NK-92 (cell line): Measurements from ENCODE around the gene TTC36.
A peak's percentile ranks its signal among the peaks of the same experiment; 100 is the strongest.
"Not testable (repeated sequence)": the region's sequence is repeated elsewhere in the genome, so short reads cannot be mapped to it uniquely, and the experiment has no call there.

Source experiments
- DNase-seq: peaks from one replicate; lab custom pipeline; 2025; ENCODE audit not compliant: unreplicated experiment; lab: John Stamatoyannopoulos, UW

TTC36 gene

DNA sequence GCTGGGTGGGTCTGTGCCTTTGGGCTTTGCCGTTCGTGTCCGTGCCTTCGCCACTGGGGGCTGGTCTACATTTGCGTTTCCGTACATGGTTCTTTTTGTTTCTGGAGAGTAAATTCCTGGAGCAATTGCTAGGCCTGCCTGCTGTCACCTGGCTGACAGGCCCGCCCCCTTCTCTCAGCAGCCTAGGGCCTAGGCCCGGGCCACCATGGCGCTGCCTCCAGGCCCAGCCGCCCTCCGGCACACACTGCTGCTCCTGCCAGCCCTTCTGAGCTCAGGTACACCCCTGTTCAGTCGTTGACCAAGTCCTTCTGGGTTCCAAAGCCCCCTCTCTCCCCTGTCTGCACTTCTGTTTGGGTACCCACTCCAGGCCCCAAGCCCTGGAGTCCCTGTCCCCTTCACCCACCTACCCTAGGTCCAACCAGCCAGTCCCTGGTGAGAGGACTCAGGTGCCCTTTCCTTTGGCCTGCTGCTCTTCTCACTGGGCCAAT, 4.4 kb downstream of the TTC36 start:
- no peak for DNase-seq

DNA sequence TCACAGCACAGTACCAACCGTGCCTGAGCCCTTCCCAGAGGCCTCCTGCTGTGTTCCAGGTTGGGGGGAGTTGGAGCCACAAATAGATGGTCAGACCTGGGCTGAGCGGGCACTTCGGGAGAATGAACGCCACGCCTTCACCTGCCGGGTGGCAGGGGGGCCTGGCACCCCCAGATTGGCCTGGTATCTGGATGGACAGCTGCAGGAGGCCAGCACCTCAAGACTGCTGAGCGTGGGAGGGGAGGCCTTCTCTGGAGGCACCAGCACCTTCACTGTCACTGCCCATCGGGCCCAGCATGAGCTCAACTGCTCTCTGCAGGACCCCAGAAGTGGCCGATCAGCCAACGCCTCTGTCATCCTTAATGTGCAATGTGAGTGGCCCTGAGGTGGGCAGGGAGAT, 4.8 kb downstream of the TTC36 start:
- no peak for DNase-seq

DNA sequence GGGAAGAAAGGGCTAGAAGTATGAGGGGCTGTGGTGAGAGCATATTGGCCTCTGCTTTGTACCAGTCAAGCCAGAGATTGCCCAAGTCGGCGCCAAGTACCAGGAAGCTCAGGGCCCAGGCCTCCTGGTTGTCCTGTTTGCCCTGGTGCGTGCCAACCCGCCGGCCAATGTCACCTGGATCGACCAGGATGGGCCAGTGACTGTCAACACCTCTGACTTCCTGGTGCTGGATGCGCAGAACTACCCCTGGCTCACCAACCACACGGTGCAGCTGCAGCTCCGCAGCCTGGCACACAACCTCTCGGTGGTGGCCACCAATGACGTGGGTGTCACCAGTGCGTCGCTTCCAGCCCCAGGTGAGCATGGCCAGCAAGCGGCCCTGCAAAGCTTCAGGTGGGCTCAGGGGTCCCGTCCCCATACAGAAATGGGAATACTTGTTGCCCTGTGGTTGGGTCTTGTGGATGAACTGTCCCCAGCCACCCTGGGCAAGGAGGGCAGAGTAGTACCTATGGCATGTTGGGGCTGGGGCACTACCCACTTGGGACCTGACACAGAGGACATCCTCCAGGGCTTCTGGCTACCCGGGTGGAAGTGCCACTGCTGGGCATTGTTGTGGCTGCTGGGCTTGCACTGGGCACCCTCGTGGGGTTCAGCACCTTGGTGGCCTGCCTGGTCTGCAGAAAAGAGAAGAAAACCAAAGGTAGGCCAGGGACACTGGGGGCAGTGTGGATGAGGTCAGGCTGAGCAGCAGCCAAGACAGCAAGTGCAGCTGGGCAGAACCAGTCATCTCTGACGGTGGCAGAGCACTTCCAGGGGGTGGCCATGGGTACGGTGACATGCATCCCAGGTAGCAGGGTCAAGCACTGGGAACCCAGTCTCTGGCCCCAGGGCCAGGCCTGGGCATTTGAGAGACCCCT, 5.8 kb downstream of the TTC36 start:
- DNase-seq = no peak

DNA sequence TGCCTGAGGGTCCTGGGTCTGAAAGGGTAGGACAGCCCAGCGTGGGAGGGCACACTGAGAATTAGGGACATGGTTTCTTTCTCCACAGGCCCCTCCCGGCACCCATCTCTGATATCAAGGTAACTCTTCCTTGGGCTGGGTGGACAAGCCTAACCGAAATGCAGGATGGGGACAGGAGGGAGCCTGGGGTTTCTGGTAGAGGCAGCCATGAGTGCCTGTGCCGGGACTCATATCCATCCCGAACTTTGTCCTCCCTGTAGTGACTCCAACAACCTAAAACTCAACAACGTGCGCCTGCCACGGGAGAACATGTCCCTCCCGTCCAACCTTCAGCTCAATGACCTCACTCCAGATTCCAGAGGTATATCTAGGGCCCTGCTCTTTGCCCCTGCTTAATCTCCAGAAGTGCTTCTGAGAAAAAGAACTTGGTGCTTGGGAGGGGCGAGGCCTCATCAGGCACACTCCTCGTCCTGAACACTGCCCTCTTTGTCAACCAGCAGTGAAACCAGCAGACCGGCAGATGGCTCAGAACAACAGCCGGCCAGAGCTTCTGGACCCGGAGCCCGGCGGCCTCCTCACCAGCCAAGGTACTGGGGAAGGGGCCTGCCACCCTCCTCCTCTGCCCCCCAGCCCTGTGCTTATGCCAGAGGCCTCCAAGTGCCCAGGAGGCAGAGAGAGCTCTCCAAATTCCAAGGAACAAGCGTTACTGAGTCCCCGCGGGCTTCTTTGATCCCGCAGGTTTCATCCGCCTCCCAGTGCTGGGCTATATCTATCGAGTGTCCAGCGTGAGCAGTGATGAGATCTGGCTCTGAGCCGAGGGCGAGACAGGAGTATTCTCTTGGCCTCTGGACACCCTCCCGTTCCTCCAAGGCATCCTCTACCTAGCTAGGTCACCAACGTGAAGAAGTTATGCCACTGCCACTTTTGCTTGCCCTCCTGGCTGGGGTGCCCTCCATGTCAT, 6.8 kb downstream of the TTC36 start:
- DNase-seq = no peak

DNA sequence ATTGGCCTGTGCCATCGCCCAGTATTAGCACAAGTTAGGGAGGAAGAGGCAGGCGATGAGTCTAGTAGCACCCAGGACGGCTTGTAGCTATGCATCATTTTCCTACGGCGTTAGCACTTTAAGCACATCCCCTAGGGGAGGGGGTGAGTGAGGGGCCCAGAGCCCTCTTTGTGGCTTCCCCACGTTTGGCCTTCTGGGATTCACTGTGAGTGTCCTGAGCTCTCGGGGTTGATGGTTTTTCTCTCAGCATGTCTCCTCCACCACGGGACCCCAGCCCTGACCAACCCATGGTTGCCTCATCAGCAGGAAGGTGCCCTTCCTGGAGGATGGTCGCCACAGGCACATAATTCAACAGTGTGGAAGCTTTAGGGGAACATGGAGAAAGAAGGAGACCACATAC, 8.0 kb downstream of the TTC36 start:
- no peak for DNase-seq

DNA sequence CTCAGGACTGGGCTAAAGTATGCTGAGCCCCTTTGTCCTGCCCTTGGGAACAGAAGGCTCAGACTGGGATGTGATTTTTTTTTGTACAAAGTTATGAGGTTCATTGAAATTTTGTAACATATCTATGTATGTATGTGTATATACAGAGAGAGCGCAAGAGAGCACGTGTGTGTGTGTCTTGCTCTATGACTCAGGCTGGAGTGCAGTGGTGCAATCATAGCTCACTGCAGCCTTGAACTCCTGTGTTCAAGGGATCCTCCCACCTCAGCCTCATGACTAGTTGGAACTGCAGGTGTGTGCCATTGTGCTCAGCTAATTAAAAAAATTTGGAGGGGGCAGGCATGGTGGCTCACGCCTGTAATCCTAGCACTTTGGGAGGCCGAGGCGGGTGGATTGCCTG, 9.5 kb downstream of the TTC36 start:
- DNase-seq = no peak

DNA sequence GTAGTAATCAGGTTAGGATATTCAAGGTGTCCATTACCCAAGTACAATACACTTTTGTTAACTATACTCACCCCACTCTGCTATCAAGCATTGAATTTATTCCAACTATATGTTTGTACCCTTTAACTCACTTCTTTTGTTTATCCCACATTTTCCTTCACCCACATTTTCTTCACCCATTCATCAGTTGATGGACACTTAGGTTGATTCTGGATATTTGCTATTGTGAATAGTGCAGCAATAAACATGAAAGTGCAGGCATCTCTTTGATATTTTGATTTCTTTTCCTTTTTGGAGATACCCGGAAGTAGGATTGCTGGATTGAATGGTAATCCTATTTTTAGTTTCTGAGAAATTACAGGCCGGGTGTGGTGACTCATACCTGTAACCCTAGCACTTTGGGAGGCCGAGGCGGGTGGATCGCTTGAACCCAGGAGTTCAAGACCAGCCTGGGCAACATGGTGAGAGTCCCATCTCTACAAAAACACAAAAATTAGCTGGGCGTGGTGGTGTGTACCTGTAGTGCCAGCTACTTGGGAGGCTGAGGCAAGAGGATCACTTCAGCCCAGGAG, 10.2 kb downstream of the TTC36 start:
- no peak for DNase-seq

DNA sequence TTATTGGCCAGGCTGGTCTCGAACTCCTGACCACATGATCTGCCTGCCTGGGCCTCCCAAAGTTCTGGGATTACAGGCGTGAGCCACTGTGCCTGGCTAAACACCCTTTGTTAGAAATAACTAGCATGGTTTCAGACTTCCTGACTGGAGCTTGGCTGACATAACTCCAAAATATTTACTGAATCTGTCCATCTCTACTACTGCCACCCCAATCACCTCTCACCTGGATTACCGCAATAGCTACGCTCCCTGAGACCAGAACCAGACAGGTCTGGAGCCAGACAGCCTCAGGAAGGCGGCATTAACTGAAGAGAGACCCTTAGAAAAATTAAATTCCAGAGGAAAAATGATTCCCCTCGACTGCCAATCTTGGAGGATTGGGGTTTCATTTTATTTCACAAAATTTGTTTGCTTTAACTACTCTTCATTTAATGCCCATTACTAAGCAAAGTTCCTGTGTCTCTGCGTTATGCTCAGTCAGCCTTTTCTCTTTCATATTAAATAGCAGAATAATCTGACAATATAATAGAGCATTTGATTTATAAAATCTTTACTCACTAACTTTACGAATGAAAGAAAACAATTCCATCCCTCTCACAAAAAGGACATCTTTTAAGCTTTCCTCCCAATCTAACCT, 16.9 kb downstream of the TTC36 start:
- no peak for DNase-seq

DNA sequence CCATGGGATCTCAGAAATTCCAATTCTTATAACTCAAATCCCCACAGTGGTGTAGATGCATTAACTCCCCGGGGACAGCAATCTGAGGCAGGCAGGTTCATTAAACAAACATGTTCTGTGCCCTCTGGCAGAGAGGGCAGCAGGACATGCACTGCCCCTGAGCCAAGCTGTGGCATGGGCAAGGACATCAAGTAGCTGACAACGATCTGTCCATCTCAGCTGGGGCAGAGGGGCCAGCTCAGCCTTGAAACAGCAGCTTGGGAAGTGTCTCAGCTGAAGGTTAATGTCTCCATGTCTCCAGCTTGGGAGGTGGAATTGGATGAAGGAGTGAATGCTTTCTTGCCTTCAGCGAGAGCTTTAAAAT, 17.4 kb downstream of the TTC36 start:
- DNase-seq = no peak

DNA sequence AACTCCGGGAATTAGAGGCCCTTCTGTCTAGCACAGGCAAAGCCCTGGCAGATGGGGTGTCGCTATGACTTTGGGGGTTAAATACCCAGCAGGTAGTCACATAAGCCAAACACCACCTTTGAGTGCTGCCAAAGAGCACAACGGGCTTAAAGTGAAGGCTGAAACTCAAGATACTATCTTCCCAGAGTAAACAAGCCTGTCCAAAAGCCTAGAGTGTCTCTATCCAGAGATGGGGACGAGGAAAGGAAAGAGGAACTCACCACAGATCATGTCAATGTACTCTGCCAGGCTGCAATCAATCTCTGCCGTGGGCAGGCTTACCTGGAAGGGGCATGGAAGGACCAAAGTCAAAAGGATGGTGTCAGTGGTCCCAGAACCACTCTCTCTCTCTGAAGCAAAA, 18.3 kb downstream of the TTC36 start:
- no peak for DNase-seq

DNA sequence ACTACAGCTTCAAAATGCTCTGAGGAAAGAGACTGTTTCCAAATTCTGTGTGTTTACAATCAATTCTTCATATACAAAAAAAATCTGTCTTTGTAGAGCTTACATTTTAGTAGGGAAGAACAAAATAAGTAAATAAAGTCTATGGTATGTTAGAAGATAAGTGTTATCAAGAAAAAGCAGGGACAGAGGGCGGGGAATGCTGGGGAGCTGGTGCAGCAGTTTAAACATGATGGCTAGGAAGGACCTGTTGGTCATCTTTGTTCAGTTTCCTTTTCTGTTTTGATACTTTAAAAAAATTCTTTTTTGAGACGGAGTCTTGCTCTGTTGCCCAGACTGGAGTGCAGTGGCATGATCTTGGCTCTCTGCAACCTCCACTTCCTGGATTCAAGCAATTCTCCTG, 19.9 kb downstream of the TTC36 start:
- no peak for DNase-seq

DNA sequence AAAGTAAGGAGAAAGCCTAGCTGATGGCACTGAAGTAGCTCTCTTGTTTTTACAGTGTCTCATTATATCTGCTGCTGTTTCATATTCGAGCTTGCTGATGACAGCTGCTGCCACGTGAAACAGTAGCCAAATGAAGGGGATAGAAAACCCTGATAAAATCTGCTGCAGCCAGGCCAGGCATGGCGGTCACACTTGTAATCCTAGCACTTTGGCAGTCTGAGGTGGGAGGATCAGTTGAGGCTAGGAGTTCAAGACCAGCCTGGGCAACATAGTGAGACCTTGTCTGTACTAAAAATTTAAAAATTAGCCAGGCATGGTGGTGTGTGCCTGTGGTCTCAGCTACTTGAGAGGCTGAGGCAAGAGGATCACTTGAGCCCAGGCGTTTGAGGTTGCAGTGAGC, 25.1 kb downstream of the TTC36 start:
- no peak for DNase-seq

DNA sequence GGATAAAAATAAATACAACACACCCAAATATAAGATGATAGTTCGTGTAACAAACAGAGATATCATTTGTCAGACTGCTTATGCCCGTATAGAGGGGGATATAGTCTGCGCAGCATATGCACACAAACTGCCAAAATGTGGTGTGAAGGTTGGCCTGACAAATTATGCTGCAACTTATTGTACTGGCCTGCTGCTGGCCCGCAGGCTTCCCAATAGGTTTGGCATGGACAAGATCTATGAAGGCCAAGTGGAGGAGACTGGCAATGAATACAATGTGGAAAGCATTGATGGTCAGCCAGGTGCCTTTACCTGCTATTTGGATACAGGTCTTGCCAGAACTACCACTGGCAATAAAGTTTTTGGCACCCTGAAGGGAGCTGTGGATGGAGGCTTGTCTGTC, 33.5 kb downstream of the TTC36 start:
- no peak for DNase-seq

DNA sequence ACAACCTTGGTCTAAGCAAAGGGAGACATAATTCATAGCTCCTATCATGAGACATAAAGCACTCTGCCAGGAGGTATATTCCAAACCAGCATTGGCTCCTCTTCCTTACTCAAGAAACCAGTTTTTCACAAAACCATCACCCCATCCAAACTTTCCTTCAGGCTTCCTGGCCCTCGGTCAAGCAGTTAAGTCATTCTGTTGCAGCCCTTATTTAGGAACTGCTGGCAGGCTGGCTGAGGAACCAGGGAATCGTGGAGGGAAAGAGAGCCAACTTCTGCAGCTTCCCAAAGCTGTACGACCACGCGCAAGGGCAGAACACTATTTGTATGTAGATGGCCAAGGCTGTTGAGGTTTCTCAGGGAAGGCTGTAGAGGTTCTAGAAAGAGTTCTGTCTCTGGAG, 37.8 kb downstream of the TTC36 start:
- no peak for DNase-seq

DNA sequence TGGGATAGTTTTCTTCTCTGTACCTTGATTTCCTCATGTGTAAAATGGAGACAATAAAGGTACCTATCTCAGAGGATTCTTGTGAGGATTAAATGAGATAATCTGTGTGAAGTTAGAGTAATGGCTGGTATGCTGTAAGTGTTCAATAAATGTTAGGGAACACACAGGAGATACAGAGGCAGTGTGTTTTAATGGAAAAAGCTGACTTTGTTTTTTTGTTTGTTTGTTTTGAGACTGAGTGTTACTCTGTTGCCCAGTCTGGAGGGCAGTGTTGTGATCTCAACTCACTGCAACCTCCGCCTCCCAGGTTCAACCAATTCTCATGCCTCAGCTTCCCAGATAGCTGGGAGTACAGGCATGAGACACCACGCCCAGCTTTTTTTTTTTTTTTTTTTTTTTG, 42.4 kb downstream of the TTC36 start:
- no peak for DNase-seq

DNA sequence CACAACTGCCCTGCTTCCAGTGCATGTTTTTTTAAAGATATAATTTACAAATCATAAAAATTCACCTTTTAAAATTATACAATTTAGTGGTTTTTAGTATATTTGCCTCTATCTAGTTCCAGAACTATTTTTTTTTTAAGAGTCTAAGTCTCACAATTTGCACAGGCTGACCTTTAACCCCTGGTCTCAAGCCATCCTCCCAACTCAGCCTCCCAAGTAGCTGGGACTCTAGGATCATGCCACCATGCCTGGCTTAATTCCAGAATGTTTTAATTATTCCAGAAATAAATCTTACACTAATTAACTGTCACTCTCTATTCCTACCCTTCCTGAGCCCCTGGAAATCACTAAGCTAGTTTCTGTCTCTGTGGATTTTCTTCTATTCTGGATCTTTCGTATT, 43.5 kb downstream of the TTC36 start:
- no peak for DNase-seq

DNA sequence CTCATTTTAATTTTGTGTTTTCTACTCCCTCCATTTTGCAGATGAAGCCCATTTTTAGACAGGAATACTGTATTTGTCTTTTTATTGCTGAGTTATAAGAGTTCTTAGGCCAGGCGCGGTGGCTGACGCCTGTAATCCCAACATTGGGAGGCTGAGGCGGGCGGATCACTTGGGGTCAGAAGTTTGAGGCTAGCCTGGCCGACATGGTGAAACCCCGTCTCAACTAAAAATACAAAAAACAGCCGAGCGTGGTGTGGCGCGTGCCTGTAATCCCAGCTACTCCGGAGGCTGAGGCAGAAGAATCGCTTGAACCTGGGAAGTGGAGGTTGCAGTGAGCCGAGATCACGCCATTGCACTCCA, 44.4 kb downstream of the TTC36 start:
- DNase-seq = not testable (repeated sequence)

DNA sequence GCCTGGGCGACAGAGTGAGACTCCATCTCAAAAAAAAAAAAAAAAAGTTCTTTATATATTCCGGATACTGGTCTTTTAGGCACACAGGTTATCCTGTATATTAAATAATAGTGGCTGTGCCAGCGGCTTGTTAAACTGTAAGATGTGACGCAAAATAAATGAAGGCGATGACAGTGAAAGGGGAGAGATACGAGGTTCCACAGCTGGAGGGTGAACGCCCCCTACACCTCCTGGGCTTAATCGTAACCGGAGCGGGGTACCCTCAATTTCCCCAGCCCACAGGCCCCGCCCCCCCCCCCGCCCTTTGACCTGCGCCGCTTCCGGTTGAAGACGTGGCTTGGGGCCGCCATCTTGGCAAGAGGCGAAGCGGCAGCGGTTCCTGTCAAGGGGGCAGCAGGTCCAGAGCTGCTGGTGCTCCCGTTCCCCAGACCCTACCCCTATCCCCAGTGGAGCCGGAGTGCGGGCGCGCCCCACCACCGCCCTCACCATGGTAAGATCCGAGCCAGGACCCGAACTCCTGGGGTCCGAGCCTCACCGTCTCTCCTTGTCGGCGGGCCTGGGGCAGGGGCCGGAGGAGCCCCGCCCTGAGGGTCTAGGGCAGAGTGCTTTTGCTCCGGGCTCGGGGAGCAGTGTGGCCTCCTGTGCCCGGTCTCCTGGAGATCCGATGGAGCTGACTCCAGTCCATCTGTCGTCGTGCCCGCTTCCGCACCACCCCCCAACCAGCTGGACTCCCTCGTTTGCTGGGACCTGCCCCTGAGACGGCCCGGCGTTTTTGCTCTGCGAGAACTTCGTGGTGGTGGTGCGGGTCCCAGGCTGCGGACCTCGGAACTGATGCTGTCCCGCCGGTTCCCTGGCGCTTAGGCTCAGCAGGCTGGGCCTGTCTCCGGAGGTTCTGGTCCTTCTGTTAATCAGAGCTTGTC, 45.0 kb downstream of the TTC36 start, which contains the start of gene ARCN1:
Gene ARCN1 (plus strand): TSS at position 349 of the 920 bp plus-strand sequence. CDS start 139 bp downstream, at position 488.
- DNase-seq = peak; percentile 16

DNA sequence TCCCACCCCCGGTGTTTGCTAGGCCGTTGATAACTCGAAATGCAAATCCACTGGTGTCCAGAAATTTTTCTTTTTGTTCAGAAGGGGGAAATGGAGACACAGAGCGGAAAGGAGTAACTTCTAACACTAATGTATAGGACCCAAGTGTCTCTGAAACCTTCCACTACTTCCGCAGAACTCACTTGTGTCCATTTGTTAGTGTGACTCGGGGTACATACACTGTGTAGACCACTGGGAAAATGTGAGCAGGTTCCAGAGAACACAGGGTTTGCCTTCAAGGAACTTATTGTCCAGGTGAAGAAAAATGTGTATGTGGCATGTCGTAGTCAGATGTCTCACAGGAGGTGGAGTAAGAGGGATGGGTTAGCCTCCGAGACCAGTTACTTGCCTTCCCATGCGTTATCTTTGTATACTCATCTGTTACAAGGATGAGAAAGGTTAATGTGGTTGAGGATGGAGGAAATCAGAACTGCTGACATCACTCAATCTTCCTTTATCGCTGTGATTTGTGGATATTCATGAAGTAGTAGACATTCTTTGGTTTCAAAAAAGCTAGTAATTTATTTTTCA, 45.8 kb downstream of the TTC36 start:
- DNase-seq = no peak

DNA sequence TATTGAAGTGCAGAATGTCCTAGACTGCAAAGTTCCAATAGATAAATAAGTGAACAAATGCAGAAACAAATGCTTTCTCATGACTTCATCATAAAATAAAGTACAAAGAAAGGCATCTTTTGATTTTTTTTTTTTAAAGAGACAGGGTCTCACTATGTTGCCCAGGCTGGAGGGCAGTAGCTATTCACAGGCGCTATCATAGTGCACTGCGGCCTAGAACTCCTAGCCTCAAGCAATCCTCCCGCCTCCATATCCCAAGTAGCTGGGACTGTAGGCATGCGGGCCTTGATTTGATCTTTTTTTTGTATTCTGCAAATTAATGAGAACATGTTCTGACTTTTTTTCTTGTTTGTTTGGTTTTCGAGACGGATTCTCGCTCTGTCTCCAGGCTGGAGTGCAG, 47.4 kb downstream of the TTC36 start:
- no peak for DNase-seq
